IPS DF 4.7 (cell line): Measurements from ENCODE around the gene ACAP1.

ENCODE experiments used
- DNase-seq: peaks from one replicate; pipeline ENCODE4 v3.0.0-alpha.2; 2013; ENCODE audit warnings: low spot score; ENCODE audit errors: extremely low read depth

Gene ACAP1

DNA sequence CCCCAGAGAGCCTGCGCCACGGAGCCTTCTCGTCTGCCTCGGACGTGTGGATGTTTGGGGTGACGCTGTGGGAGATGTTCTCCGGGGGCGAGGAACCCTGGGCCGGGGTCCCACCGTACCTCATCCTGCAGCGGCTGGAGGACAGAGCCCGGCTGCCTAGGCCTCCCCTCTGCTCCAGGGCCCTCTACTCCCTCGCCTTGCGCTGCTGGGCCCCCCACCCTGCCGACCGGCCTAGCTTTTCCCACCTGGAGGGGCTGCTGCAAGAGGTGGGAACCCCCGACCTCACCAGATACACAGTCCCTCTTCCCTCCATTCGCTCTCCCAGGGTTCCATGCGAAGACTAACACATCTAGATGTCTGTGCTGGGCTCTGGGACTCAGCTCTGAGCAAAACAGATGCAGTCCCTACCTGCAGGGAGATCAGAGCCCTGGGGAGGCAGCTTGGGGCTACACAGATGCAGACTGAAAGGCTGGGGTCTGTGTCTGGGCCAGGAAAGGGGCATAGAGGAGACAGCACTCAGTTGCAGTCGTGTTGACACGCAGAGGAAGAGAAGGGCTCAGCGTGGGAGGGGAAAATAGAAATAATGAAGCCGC, 48.3 kb downstream of the ACAP1 start:
- no peak for DNase-seq

DNA sequence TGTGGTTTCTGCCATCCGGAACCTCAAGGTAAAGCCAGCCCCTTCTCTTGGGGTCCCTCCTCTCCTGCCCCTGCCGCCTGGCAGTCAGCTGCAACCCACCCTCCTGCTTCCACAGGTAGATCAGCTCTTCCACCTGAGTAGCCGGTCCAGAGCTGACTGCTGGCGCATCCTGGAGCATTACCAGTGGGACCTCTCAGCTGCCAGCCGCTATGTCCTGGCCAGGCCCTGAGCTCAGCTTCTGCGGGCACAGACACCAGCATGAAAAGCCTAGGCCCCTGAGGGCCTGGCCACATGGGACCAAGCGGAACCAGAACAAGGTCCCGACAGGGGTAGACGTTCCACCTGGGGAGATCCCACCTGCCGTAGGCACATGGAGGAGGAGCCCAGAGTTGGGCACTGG, 52.5 kb downstream of the ACAP1 start:
- DNase-seq, result no peak

DNA sequence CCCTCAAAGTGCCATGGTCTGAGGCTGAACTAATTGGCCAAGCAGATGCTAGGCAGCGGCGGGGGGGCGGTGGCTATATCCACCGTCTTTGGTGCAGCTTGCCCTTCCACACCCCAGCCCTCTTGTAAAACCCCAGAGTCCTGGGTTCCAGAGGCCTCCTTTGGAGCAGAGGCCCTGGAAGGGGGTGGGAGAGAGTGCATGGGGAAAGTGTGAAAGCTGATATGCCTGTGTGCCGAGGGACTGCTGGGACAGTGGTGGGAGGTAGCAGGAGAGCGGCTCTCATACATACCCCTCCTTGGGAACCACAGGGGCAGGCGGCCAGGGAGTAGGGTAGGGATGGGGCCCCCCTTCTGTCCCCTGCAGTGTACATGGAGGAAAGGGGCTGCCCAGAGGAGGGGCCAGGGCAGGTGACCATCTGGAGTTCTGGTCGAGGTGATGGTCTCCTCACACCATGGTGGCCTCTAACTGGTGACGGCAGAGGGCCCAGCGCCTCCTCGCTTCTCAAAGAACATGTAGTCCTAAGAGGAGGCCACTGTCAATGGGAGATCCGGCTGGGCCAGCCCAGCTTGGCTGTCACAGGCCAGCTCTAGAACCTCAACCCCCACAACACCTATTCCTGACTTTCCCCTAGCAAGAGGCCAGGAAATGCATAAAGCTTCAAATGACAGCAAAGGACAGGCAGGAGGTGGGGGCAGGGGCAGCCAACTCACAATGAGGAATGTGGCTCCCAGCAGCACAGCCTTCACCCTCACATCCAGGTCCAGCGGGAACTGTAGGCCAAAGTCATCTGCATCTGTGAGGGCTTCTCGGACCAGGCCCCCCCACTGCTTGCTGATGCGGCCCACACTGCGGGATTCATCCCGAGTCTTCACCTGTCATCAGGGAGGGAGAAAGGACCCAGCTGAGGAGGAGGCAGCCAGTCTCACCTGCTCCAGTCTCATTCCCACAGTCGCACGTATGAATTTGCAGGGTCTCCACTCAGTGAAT, 53.9 kb downstream of the ACAP1 start:
- DNase-seq, result no peak

DNA sequence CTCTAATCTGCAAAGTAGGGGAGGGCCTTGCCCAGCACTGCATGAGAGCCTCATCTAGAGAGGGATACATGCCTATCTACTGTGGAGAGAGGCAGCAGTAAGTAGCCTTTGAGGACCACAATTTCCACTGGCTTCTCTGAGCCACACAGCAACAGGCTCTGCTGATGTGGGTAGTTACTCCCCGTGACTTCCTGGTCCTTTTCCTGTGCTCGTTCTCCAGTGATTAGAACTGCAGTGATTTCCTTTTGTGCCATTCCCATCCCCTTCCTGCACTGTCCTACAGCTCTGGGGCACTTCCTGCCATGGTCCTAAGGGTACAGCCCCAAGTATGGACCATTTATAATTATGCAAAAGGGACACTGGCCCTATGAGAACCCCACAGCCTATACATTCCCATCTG, 55.0 kb downstream of the ACAP1 start:
- no peak for DNase-seq

DNA sequence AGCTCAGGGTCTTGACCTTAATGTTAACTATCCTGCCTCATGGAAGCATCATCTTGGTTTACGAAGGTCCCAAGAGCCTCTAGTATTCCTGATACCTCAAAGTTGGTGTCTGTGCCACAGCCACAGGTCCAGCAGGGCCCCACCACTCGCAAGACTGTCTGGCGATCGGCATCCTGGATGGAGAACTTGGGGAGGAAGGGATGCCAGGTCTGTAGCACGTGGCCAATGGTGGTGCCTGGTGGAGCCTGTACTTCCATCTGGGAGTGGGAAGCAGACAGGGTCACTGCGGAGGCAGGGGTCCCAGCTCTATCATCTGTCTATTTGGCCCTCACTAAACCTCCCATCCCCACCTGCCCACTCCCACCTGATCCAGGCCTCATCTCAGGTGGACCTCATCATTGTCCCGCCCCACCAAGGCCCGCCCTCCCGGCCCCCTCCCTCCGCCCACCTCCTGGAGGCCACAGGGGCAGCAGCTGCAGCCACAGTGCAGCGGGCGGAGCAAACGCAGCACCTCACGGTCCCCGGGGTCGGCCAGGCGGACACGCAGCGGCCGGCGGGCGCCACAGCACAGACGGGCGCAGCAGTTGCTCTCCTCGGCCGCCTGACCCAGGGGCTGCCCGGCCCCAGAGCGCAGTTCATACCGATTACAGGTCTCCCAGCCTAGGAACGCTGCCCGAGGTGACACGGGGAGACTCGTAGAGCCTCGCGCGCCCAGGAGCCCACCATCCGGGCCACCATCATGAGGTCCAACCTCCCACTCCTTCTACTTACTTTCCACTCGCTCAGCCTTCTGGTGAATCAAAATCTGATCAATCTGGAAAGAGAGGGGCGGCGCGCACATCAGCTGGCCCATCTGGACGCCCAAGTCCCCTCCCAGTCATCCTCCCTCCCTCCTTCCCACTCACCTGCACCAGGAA, 56.6 kb downstream of the ACAP1 start:
- DNase-seq, result no peak

DNA sequence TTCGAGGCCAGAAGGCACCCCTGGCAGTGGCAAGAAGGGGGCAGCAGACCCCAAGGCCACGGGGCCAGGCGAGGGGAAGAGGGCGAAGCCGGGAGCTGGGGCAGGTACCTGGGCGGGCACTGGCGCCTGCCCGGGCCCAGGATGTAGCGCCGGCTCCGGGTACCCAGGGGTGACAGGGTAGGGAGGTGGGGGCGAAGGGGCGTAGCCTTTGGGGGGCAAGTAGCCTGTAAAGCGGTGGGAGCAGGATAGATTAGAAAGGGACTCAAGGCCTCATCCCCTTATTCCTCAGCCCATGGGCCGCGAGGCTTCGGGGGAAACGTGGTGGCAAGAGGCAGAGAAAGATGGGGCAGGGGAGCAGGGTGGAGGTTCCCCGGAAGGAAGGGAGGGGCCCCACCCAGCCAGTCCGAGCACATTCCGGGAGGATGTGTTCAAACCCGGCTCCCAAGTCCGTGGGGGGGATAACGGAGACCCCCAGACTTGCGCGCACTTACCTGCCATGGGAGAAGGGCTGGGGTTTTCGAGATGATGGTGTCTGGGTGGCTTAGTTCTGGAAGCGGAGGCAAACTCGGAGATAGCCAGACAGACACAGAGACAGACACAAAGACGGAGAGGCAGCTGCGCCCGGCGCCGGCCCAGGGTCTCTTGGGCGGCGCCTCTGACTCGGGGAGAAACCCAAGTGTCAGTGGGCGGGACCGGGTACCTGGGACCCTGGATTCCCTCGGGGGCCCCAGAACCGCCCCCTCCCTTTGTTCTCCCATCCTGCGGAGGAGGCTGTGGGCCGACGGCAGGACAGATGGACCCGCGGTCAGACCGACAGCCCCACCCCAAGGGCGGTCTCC, 57.5 kb downstream of the ACAP1 start:
- no peak for DNase-seq

DNA sequence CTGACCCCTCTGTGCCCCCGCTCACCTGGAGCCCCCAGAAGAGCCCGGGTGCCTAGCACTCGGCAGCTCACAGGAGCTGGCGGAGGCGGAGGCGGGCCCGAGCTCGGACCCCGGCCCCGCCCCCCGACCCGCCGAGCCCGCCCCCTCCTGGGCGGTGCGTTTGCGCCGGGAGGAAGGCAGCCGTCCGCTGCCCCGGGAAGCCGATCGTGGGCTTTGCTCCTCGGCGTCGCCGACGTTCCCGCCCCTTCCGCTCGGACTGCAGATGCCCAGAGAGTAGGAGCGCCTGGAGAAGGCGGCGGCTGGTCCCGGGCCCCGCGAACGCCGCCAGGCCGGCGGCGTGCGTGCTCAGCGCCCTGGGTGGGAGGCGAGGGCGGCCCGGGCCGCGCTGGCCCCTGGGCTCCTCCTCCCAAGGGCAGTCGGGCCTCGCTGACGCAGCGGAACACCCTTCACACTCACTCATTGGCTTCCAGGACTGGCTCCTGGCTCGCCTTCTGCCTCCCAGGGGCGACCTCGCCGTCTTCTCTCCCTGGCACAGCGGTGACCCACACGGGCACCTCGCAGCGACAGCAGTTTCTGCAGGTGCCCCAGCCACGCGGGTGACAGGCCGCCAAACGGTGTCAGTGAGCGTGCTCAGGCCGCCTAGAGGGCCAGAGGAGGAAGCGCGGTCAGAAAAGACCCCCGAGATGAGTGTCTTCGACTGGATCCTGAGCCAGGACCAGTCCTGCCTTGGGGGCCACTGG, 58.3 kb downstream of the ACAP1 start, which contains the start of gene PLSCR3:
Gene PLSCR3, minus strand, starts transcription at position 74 of the 740 bp plus-strand sequence. CDS start 415 bp downstream, outside the sequence.
- DNase-seq, result no peak

DNA sequence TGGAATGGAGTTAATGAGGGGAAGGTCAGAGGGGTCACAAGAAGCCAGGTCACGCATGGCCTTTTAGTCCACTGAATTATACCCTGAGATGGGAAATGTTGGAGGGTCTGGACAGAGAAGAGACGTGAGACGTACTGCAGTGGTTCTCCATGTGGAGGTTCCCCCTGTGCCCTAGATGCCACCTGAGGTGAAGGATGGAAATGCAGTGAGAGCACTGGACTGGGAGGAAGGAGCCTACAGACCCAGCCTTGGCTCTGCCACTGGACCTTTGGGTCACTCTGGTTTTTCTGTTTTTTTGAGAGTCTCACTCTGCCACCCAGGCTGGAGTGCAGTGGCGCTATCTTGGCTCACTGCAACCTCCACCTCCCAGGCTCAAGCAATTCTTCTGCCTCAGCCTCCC, 59.8 kb downstream of the ACAP1 start:
- no peak for DNase-seq

DNA sequence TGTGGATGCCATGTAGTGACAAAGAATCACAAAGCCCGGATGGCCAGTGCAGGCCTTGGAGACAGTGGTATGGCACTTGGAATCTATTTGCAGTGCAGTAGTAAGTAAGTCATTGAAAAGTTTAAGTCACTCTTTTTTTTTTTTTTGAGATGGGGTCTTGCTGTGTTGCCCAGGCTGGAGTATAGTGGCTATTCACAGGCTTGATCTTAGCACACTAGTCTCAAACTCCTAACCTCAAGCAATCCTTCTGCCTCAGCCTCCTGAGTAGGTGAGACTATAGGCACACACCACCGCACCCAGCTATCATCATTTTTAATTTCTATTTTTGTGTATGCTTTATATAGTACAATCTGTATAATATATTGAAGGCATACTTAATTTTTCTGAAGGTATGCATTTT, 62.3 kb downstream of the ACAP1 start:
- DNase-seq, result no peak
